ENCODE data around the gene KRTAP5-9.
"Not testable (repeated sequence)": the region's sequence is repeated elsewhere in the genome, so short reads cannot be mapped to it uniquely, and the experiment has no call there.

The KRTAP5-9 gene

GRCh38 chr11:71563406-71563805 lies 15.2 kb downstream of the KRTAP5-9 start:
- DNase-seq, result no peak

- no peak for DNase-seq
Observed at GRCh38 chr11:71564430-71564829, 16.2 kb downstream of the KRTAP5-9 start.

- DNase-seq, result no peak
Observed at GRCh38 chr11:71565263-71565662, 17.0 kb downstream of the KRTAP5-9 start, which contains the start of gene KRTAP5-10. Gene KRTAP5-10 (plus strand): TSS chr11:71565563. CDS start chr11:71565588, 25 bp downstream.

- no peak for DNase-seq
Observed at GRCh38 chr11:71566081-71566620, 17.9 kb downstream of the KRTAP5-9 start.

GRCh38 chr11:71566626-71567599 lies 18.7 kb downstream of the KRTAP5-9 start:
- not testable (repeated sequence) for DNase-seq

- not testable (repeated sequence) for DNase-seq
Observed at GRCh38 chr11:71567633-71568032, 19.4 kb downstream of the KRTAP5-9 start.

- DNase-seq, result no peak
Observed at GRCh38 chr11:71568704-71569349, 20.6 kb downstream of the KRTAP5-9 start.

GRCh38 chr11:71571101-71571850 lies 23.1 kb downstream of the KRTAP5-9 start:
- DNase-seq, result not testable (repeated sequence)

GRCh38 chr11:71572811-71573210 lies 24.6 kb downstream of the KRTAP5-9 start:
- DNase-seq, result no peak

GRCh38 chr11:71574418-71574817 lies 26.2 kb downstream of the KRTAP5-9 start:
- no peak for DNase-seq

- no peak for DNase-seq
Observed at GRCh38 chr11:71575723-71576424, 27.7 kb downstream of the KRTAP5-9 start.

- DNase-seq, result not testable (repeated sequence)
Observed at GRCh38 chr11:71576688-71577465, 28.7 kb downstream of the KRTAP5-9 start.

GRCh38 chr11:71577469-71578004 lies 29.3 kb downstream of the KRTAP5-9 start:
- DNase-seq, result no peak

- not testable (repeated sequence) for DNase-seq
Observed at GRCh38 chr11:71579513-71579912, 31.3 kb downstream of the KRTAP5-9 start.

- DNase-seq, result peak; percentile 83
Observed at GRCh38 chr11:71580057-71581003, 32.1 kb downstream of the KRTAP5-9 start.

- no peak for DNase-seq
Observed at GRCh38 chr11:71581826-71582225, 33.6 kb downstream of the KRTAP5-9 start.

- DNase-seq, result no peak
Observed at GRCh38 chr11:71582309-71582895, 34.2 kb downstream of the KRTAP5-9 start, which contains the start of gene KRTAP5-11. Gene KRTAP5-11 (minus strand): TSS chr11:71582875. CDS start chr11:71582837, 38 bp downstream.

- DNase-seq, result not testable (repeated sequence)
Observed at GRCh38 chr11:71582969-71583368, 34.7 kb downstream of the KRTAP5-9 start.

- not testable (repeated sequence) for DNase-seq
Observed at GRCh38 chr11:71585673-71586072, 37.5 kb downstream of the KRTAP5-9 start.
